ENCODE measurements around the gene MANBA. TPM values are rescaled to one million over a fixed set of nuclear protein-coding genes. Genes with fewer than 3 reads are reported as not detected.

Gene MANBA
- total RNA-seq, 6 experiments from 2014 or later = 31.2 to 57.9 (median 36.0) TPM

DNA sequence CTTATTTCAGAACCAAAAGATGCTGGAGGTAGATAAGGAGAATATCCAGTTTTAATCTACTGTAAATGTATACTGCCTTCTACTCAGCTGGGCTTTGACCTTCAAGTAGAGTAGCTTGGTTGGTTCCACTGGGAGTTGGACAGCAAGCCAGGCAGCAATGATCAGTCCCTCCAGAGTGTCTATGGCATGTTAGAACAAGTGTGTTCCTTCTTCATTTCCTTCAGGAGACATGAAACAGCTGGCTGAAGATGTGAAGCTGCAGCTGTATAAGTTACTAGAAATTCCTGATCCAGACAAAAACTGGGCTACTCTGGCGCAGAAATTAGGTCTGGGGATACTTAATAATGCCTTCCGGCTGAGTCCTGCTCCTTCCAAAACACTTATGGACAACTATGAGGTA, 148.6 kb downstream of the MANBA start:
- Mint-ChIP-seq H3K36me3 (ENCODE audit: low read depth) (peaks cover 40% of the 10 kb centered on the region), H3K9me3 (no peaks in the 10 kb centered on the region), H3K27ac (no peak overlapping the region), H3K4me1 (ENCODE audit: low read depth) (peaks cover 15% of the 10 kb centered on the region), H3K4me3 (no peak overlapping the region), H3K27me3 (ENCODE audit: insufficient read depth) (no peaks in the 10 kb centered on the region)
- no peak for DNase-seq
- TF ChIP-seq, protein P1, sequence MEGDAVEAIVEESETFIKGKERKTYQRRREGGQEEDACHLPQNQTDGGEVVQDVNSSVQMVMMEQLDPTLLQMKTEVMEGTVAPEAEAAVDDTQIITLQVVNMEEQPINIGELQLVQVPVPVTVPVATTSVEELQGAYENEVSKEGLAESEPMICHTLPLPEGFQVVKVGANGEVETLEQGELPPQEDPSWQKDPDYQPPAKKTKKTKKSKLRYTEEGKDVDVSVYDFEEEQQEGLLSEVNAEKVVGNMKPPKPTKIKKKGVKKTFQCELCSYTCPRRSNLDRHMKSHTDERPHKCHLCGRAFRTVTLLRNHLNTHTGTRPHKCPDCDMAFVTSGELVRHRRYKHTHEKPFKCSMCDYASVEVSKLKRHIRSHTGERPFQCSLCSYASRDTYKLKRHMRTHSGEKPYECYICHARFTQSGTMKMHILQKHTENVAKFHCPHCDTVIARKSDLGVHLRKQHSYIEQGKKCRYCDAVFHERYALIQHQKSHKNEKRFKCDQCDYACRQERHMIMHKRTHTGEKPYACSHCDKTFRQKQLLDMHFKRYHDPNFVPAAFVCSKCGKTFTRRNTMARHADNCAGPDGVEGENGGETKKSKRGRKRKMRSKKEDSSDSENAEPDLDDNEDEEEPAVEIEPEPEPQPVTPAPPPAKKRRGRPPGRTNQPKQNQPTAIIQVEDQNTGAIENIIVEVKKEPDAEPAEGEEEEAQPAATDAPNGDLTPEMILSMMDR (IDR thresholded peaks at IDR 0.05) = no peak

DNA sequence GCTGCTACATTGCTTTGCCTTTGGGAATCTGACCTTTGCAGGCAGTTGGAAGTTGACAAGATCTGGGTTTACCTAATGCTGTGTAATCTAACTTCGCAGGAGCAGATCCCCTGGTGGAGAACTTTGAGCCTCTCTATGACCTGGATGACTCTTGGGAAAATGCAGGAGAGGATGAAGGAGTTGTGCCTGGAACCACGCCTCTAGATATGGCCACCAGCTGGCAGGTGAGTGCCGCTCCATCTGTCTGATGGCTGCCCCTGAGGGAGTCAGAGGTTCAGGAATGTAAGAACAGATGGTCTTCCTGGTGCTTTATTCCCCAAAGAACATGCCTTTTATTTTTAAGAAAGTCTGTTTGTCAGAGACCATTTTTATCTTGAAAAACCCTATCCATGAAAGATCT, 150.3 kb downstream of the MANBA start:
- TF ChIP-seq, protein P1 (IDR thresholded peaks at IDR 0.05) = no peak
- no peaks in the 10 kb centered on the region for H3K9me3 Mint-ChIP-seq
- no peak for DNase-seq
- no peaks in the 10 kb centered on the region for H3K27me3 Mint-ChIP-seq (ENCODE audit: insufficient read depth)
- H3K27ac Mint-ChIP-seq = no peak overlapping the region
- peaks cover 18% of the 10 kb centered on the region for H3K4me1 Mint-ChIP-seq (ENCODE audit: low read depth)
- peaks cover 43% of the 10 kb centered on the region for H3K36me3 Mint-ChIP-seq (ENCODE audit: low read depth)
- no peak overlapping the region for H3K4me3 Mint-ChIP-seq

GRCh38 chr4:102610007-102610406, 150.8 kb downstream of the MANBA start:
- H3K36me3 Mint-ChIP-seq (ENCODE audit: low read depth) = peaks cover 39% of the 10 kb centered on the region
- no peaks in the 10 kb centered on the region for H3K27me3 Mint-ChIP-seq (ENCODE audit: insufficient read depth)
- no peak overlapping the region for H3K4me3 Mint-ChIP-seq
- peaks cover 18% of the 10 kb centered on the region for H3K4me1 Mint-ChIP-seq (ENCODE audit: low read depth)
- DNase-seq = no peak
- H3K9me3 Mint-ChIP-seq = no peaks in the 10 kb centered on the region
- TF ChIP-seq, protein P1 (IDR thresholded peaks at IDR 0.05) = peak; percentile 71
- no peak overlapping the region for H3K27ac Mint-ChIP-seq

DNA sequence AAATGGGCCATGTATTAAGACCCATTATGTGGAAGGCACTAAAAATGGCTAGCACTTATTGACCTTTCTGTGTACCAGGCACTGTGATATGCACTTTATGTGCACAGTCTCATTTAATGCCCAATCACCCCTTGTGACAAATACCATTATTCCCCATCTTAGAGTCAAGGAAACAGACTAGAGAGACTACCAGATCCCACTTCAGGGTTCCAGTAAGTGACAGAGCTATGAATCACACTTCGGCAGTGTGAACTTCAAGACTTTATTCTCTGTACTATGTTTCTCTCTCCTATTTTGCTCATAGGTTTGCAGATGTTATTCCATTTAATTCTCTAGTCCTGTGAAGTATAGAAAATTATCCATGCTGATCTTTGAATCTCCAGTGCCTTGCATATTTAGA, 152.6 kb downstream of the MANBA start:
- TF ChIP-seq, protein P1 (IDR thresholded peaks at IDR 0.05) = no peak
- Mint-ChIP-seq H3K27me3 (ENCODE audit: insufficient read depth) (no peaks in the 10 kb centered on the region), H3K9me3 (no peaks in the 10 kb centered on the region), H3K4me1 (ENCODE audit: low read depth) (peaks cover 18% of the 10 kb centered on the region), H3K36me3 (ENCODE audit: low read depth) (peaks cover 21% of the 10 kb centered on the region), H3K4me3 (no peak overlapping the region), H3K27ac (peak overlapping the region; percentile 60)
- DNase-seq = peak; percentile 30

GRCh38 chr4:102606846-102607450, 153.8 kb downstream of the MANBA start:
- no peaks in the 10 kb centered on the region for H3K9me3 Mint-ChIP-seq
- H3K4me3 Mint-ChIP-seq = no peak overlapping the region
- H3K36me3 Mint-ChIP-seq (ENCODE audit: low read depth) = peaks cover 20% of the 10 kb centered on the region
- DNase-seq = no peak
- H3K27me3 Mint-ChIP-seq (ENCODE audit: insufficient read depth) = no peaks in the 10 kb centered on the region
- no peak overlapping the region; the same call in 1 of the 2 replicates for H3K27ac Mint-ChIP-seq
- TF ChIP-seq, protein P1 (IDR thresholded peaks at IDR 0.05) = no peak
- peaks cover 18% of the 10 kb centered on the region for H3K4me1 Mint-ChIP-seq (ENCODE audit: low read depth)

Data from HFFc6 (cell line).